Activated CD4-positive, alpha-beta T cell treated with anti-CD3 and anti-CD28 coated beads for 4 hours (primary cell): ENCODE measurements around the gene C17orf50.

Source experiments
- DNase-seq, 2 donors: peaks; one replicate each; pipeline ENCODE4 v3.0.0-alpha.2; 2020

C17orf50 gene

GRCh38 chr17:35760587-35760986 is at the start of gene C17orf50:
C17orf50 (plus strand) TSS chr17:35760887; CDS start chr17:35760942, 55 bp downstream.
- DNase-seq, result no peak

- no peak for DNase-seq
These were observed 49.7 kb upstream of the C17orf50 start for GRCh38 chr17:35710950-35711349.

GRCh38 chr17:35713069-35713728 is 47.5 kb upstream of the C17orf50 start:
- no peak for DNase-seq

- DNase-seq, result no peak
These were observed 45.7 kb upstream of the C17orf50 start for GRCh38 chr17:35714988-35715387.

DNA sequence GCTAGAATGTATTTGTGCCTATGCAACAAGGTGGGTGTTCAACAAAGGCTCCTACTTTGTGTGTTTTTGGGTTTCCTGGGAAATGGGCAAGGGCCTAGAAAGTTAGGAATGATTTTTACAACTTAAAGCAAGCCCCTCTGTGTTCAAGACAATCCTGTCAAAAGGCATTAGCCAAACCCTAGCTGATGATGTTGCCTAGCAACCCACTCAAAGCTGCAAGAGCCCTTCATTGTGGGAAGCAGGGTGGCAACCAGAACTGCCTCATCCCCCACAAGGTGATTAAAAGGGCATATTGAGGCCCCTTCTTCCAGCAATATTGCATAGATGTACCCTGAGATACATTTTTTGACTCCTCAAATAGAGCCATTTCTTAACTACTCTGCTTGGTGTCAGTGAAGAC is 45.3 kb upstream of the C17orf50 start:
- DNase-seq, result no peak

DNA sequence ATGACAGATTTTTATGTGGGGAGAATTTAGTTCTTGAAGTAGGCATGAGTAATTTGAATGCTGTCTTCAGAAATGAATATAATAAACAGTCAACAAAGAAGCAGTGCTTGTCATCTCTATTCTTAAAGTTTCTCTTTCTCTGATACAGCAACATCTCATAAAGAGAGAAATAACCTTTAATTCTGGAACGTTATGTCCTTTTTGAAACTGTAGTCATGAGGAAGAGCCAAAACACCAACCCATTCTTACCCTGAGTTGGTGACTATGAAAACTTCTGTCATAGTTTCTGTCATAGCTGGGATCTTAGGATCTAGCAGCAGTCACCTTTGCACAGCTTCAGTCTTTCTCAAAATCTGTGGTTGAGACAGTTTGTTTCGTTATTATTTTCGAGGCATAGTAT is 44.5 kb upstream of the C17orf50 start:
- no peak for DNase-seq

DNA sequence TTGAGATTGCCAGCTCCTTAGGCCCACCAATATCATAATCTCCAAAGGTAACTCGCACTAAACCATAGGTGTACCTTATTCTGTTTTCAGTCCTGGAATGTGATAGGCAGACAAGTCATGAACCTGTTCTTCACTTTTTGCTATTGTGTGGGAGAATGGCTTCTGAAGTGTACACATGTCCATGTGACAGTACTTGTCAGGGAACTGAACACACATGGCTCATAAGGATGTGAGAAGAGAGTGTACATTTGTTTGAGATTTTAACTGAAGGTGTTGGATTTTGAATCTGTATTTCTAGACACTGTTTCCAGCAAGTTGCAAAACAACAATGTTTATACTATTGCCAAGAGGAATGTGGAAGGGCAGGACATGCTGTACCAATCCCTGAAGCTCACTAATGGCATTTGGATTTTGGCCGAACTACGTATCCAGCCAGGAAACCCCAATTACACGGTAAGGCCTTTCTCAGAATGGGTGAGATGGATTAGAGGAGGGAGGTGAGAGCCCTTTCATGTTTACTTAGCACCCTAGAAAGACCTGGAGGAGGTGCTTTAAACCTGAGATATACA is 43.7 kb upstream of the C17orf50 start:
- DNase-seq, result no peak

DNA sequence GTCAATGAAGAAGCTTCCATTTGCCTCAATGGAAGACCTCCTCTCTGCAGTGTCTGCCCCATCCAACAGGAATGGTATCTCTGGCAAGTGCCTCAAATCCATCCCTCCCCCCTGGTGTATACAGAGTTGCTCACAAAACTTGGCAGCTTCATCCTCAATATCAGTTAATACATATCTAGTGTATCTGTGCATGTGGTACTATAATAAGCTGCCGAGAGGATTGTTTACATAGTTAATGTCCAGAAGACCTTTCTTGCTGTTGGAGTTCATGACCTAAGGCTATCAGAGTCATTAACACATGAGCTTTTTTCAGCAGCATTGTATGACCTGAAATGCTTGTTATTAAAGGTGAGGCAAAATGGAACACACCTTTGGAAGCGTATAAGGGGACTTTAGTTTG is 43.2 kb upstream of the C17orf50 start:
- DNase-seq, result no peak

- DNase-seq, result no peak
These were observed 37.0 kb upstream of the C17orf50 start for GRCh38 chr17:35723735-35724134.

GRCh38 chr17:35725058-35725457 is 35.6 kb upstream of the C17orf50 start:
- no peak for DNase-seq

GRCh38 chr17:35725802-35726126 is 34.9 kb upstream of the C17orf50 start:
- DNase-seq, result no peak

- no peak for DNase-seq
These were observed 34.3 kb upstream of the C17orf50 start for GRCh38 chr17:35726127-35726952.

- no peak for DNase-seq
These were observed 33.7 kb upstream of the C17orf50 start for GRCh38 chr17:35726953-35727460.

- no peak for DNase-seq
These were observed 33.1 kb upstream of the C17orf50 start for GRCh38 chr17:35727635-35728034.

DNA sequence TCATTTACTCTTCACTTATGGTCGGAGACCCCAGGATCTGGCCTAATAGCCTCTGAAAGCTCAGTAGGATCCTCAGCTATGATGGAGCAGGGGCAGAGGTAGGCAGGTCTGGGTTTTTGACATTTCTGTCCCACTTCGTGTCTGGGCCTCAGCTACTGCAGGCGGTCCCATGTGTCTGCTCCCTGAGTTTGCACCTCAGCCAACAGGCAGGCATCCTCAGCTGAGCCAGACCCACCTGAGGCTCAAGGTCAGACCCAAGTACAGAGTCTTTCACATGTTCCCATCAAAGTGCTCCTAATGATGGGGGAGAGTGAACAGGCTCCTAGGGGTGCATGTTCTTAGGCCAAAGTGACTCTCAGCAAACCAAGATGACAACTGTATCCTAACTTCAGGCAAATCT is 32.1 kb upstream of the C17orf50 start:
- DNase-seq, result no peak

DNA sequence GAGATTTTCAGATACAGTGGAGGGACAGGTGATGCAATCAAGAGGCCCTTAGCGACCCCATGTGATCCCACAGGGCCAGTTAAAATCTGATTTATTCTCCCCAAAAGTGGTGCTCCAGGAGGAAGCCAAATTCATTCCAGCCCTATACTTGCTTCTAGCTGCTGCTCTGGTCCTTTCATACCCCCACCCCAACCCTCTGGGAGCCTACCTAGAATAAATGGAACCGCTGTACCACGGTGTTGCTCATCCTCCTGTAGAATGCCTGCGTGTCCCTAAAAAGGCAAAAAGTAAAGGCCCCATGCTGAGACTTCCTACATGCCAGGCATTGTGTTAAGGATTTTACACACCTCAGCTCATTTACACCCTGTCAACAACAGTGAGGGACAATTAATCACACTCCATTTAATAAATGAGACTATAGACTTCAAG is 31.3 kb upstream of the C17orf50 start:
- DNase-seq, result no peak

DNA sequence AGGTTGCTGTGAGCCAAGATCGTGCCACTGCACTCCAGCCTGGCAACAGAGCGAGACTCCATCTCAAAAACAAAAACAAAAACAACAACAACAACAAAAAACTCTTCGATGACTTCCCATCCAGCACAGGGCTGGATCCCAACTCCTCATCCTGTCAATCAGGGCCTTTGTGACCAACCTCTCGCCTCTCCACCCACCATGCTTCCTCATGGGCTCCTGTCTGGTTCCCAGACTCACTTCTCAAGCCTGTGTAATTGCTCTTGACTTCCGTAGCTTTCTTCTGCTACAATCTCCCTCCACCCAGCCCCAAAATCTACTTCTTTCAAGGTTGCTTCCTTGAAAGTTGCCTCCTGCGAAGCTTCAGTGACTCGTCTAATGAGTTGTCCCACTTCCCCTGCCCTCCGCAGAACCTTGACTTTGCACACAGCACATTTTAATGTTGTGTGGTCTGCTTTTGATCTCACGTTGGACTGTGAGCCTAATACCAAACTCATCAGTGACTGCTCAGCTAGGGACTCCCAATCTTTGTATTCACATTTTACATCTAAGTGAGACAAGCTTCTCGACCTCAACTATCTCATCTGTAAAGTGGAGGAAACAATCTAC is 30.2 kb upstream of the C17orf50 start:
- DNase-seq, result no peak

DNA sequence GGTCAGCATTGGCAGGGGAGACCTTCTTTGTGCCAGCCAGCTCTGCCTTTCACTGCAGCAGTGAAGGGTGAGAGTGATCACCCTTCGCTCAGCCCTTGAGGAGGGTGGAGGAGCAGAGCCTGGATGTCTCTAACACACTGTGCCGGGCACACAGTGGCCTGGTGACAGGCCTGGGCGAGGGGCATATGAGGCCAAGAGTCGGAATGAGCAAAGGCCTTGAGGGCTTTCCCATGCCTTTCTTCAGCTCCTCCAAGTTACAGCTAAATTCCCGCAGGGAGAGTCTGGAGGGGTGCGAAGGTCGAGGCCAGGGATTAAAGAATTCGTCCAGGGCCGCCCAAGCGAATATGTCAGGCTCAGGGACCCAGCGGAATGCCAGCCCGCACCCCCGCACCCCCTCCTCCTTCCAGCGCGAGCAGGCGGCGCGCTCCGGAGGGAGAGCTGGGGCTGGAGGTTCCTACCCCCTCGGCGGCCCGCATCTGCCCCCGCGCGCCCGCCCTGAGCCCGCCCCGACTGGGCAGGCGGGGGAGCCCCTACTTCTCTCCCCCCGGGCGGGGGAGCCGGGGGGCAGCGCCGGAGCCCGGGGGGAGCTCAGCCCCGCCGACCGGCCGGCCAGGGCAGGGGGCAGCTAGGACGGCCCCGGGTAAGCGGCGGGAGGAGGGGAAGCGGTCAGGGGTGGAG is 29.3 kb upstream of the C17orf50 start, which contains the start of gene RASL10B:
Gene RASL10B (plus strand): TSS at position 401 of the 678 bp plus-strand sequence. CDS start 3,546 bp downstream, outside the sequence.
- DNase-seq, result peak; percentile 55 to 58

- no peak for DNase-seq
These were observed 28.5 kb upstream of the C17orf50 start for GRCh38 chr17:35731917-35732805.

GRCh38 chr17:35732806-35733136 is 27.9 kb upstream of the C17orf50 start:
- no peak for DNase-seq

GRCh38 chr17:35733366-35733765 is 27.3 kb upstream of the C17orf50 start:
- no peak for DNase-seq

DNA sequence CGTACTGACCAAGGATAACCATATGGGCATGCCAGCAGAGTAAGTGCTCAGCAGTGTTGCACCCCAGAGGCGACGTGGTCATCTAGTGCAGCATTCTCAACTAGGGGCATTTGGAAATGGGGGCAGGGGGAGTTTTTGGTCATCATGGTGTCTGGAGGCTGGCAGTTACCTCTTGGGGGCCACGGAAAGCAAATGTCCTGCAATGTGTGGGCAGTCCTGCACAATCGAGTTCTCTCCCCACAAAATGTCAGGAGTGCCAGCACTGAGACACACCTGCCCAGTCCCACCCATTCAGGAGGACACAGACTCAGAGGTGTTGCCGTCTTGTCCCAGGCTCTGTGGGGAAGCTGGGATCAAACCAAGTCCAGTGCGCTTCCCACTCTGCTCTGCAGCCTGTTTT is 26.3 kb upstream of the C17orf50 start:
- no peak for DNase-seq
